Heart left ventricle (tissue), 13 donors: Measurements from ENCODE around the gene GALNT9.

Experiments used
- POLR2A ChIP-seq, 2 donors: fragments of 450-650 bp; IDR thresholded peaks; one replicate each; pipeline ENCODE4 v1.6.1; 2017; ENCODE audit warnings: antibody characterized with exemption in 2 of 2, mild to moderate bottlenecking in 2 of 2, moderate library complexity in 2 of 2
- TF ChIP-seq, protein P1 (sequence below), 12 donors: fragments of 200-600 bp; sonication (generic) in 4 of 12; IDR thresholded peaks; one replicate each; pipeline versions ENCODE4 v1.5.0 to v1.8.0; 2018 to 2022; ENCODE audit warnings: antibody characterized with exemption in 12 of 12, mild to moderate bottlenecking in 5 of 12
- donor health status: ischemic (EF 13 %, LVEDD 7.1; RV severe dilation, severe dysfunction).
- donor health status: DM: no; HTN: yes; CAD: no.
- donor health status: DM: no; HTN: no; CAD: no.
- donor health status: ischemic (EF 25% LVEDD 6.9; RV normal size, moderate dysfunction).
- donor health status: ischemic (EF 25% LVEDD 5.7; RV mildly dilated, moderate dysfunction).
- donor health status: ischemic (EF 35%, LVEDD 5.7; RV mildly dilated, moderate dysfunction).
- donor health status: nonischemic (EF 11% LVEDD 7.7; RV severe dilation, severe dysfunction).
- donor health status: DM: yes; HTN: yes; CAD: no.
- donor health status: PGD.
- donor health status: ischemic (EF 29% LVEDD 5.4; RV normal size, mild dysfunction).
- donor health status: nonischemic (EF 23%, LVEDD 6.1; RV moderate dilation, normal function).

GRCh38 chr12:132277374-132277941 lies 51.9 kb downstream of the GALNT9 start:
- TF ChIP-seq POLR2A (IDR thresholded peaks at IDR 0.05), result no peak
- TF ChIP-seq, protein P1, sequence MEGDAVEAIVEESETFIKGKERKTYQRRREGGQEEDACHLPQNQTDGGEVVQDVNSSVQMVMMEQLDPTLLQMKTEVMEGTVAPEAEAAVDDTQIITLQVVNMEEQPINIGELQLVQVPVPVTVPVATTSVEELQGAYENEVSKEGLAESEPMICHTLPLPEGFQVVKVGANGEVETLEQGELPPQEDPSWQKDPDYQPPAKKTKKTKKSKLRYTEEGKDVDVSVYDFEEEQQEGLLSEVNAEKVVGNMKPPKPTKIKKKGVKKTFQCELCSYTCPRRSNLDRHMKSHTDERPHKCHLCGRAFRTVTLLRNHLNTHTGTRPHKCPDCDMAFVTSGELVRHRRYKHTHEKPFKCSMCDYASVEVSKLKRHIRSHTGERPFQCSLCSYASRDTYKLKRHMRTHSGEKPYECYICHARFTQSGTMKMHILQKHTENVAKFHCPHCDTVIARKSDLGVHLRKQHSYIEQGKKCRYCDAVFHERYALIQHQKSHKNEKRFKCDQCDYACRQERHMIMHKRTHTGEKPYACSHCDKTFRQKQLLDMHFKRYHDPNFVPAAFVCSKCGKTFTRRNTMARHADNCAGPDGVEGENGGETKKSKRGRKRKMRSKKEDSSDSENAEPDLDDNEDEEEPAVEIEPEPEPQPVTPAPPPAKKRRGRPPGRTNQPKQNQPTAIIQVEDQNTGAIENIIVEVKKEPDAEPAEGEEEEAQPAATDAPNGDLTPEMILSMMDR (IDR thresholded peaks at IDR 0.05), result no peak
